VCaP (cell line): ENCODE results near the gene PLEKHG2.

ENCODE experiments used
- H3K27ac ChIP-seq: fragments of 450-650 bp; 2 replicates; pipeline ENCODE4 v1.5.1; 2017
- TF ChIP-seq, protein P1 (sequence below): fragments of 450-650 bp; conservative IDR thresholded peaks from 2 replicates; pipeline ENCODE4 v1.5.1; 2017; ENCODE audit warnings: mild to moderate bottlenecking, moderate library complexity

The PLEKHG2 gene

GRCh38 chr19:39389631-39390414, 22.6 kb upstream of the PLEKHG2 start:
- TF ChIP-seq, protein P1, sequence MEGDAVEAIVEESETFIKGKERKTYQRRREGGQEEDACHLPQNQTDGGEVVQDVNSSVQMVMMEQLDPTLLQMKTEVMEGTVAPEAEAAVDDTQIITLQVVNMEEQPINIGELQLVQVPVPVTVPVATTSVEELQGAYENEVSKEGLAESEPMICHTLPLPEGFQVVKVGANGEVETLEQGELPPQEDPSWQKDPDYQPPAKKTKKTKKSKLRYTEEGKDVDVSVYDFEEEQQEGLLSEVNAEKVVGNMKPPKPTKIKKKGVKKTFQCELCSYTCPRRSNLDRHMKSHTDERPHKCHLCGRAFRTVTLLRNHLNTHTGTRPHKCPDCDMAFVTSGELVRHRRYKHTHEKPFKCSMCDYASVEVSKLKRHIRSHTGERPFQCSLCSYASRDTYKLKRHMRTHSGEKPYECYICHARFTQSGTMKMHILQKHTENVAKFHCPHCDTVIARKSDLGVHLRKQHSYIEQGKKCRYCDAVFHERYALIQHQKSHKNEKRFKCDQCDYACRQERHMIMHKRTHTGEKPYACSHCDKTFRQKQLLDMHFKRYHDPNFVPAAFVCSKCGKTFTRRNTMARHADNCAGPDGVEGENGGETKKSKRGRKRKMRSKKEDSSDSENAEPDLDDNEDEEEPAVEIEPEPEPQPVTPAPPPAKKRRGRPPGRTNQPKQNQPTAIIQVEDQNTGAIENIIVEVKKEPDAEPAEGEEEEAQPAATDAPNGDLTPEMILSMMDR = no peak

GRCh38 chr19:39390451-39390750, 22.1 kb upstream of the PLEKHG2 start:
- TF ChIP-seq, protein P1 = no peak
- peak overlapping the region; percentile 96 for H3K27ac ChIP-seq

More at GRCh38 chr19:39389631-39390414, 22.6 kb upstream of the PLEKHG2 start:
- H3K27ac ChIP-seq = peak overlapping the region; percentile 96

DNA sequence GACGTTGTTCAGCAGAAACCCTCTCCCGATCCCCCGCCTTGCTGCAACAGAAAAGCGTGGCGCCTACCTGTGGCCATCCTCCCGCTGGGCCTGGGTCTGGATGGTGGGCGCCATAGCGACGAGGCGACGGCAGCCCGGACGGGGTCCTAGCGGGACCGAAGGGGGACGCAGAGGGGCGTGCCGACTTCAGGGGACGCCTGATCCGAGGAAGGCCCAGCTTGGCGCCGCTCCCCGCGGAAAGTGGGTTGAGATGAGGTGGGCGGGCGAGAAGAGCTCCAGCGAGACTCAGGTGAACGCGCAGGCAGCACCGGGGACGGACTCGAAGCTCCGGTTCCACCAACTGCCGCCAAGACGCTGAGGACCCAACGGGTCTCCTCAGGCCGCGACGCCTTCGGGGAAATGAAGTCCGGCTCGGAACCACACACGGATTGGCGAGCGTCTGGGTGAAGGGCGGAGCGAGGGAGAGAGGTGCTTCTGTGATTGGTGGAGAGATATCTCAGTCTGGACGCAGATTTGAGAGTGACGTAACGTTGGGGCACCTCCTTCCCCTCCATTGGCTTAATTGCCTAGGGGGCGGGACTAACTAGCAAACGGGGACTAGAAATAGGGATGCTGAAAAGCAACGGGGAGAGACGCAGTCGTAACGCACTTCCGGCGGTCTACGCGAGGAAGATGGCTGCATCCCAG, 21.6 kb upstream of the PLEKHG2 start, which contains the start of the genes MED29 and PAF1:
Gene MED29 (plus strand): TSS at position 628 of the 687 bp plus-strand sequence. CDS start 45 bp downstream, at position 673.
Gene PAF1 (minus strand): TSS at position 356 of the 687 bp plus-strand sequence. CDS start 242 bp downstream, at position 114.
- TF ChIP-seq, protein P1 = peak; percentile 32; the same call in 1 of the 2 replicates

GRCh38 chr19:39397360-39398296, 14.8 kb upstream of the PLEKHG2 start:
- TF ChIP-seq, protein P1 = peak; percentile 98
- H3K27ac ChIP-seq = peak overlapping the region; percentile 22; the same call in 1 of the 2 replicates

More for the DNA sequence above, 21.6 kb upstream of the PLEKHG2 start, which contains the start of the genes MED29 and PAF1:
- H3K27ac ChIP-seq = peak within 1 kb of the TSS; percentile 96

GRCh38 chr19:39398297-39398864, 14.1 kb upstream of the PLEKHG2 start:
- TF ChIP-seq, protein P1 = no peak

GRCh38 chr19:39399668-39400050, 12.8 kb upstream of the PLEKHG2 start:
- TF ChIP-seq, protein P1 = no peak
- no peak overlapping the region for H3K27ac ChIP-seq

More at GRCh38 chr19:39398297-39398864, 14.1 kb upstream of the PLEKHG2 start:
- H3K27ac ChIP-seq = peak overlapping the region; percentile 22; the same call in 1 of the 2 replicates
